Limb (tissue), 2 donors: ENCODE measurements around the gene FBXO31.
A peak's percentile ranks its signal among the peaks of the same experiment; 100 is the strongest.
"Not testable (repeated sequence)": the region's sequence is repeated elsewhere in the genome, so short reads cannot be mapped to it uniquely, and the experiment has no call there.

Experiments
- DNase-seq, 2 donors: peaks; one replicate each; pipeline ENCODE4 v3.0.0-alpha.2; 2016; ENCODE audit errors: extremely low spot score in 2 of 2

The FBXO31 gene

GRCh38 chr16:87387942-87388817, 4.6 kb upstream of the FBXO31 start:
- peak; percentile 85 to 95 for DNase-seq

GRCh38 chr16:87384875-87385167, 1.2 kb upstream of the FBXO31 start:
- DNase-seq = not testable (repeated sequence)

- no peak for DNase-seq
Observed at GRCh38 chr16:87384162-87384874, 742 bp upstream of the FBXO31 start.

- peak in 1 of 2 donors; percentile 34 for DNase-seq
Observed at GRCh38 chr16:87382023-87382785, 1.4 kb downstream of the FBXO31 start.

- DNase-seq = no peak
Observed at GRCh38 chr16:87380881-87381280, 2.7 kb downstream of the FBXO31 start.

GRCh38 chr16:87380403-87380802, 3.2 kb downstream of the FBXO31 start:
- DNase-seq = no peak

GRCh38 chr16:87379312-87379752, 4.2 kb downstream of the FBXO31 start:
- not testable (repeated sequence) for DNase-seq

GRCh38 chr16:87376660-87377059, 6.9 kb downstream of the FBXO31 start:
- DNase-seq = no peak

GRCh38 chr16:87375426-87376135, 8.0 kb downstream of the FBXO31 start:
- DNase-seq = no peak

GRCh38 chr16:87374313-87374712, 9.3 kb downstream of the FBXO31 start:
- DNase-seq = no peak

GRCh38 chr16:87372305-87372704, 11.3 kb downstream of the FBXO31 start:
- DNase-seq = no peak

GRCh38 chr16:87371261-87371866, 12.2 kb downstream of the FBXO31 start:
- DNase-seq = no peak

GRCh38 chr16:87369796-87370719, 13.5 kb downstream of the FBXO31 start:
- DNase-seq = no peak

GRCh38 chr16:87369117-87369765, 14.3 kb downstream of the FBXO31 start:
- no peak for DNase-seq

GRCh38 chr16:87368029-87368770, 15.4 kb downstream of the FBXO31 start:
- no peak for DNase-seq

GRCh38 chr16:87367529-87367928, 16.0 kb downstream of the FBXO31 start:
- no peak for DNase-seq

- DNase-seq = no peak
Observed at GRCh38 chr16:87366930-87367329, 16.6 kb downstream of the FBXO31 start.

- no peak for DNase-seq
Observed at GRCh38 chr16:87366288-87366687, 17.3 kb downstream of the FBXO31 start.
